ENCODE measurements around the gene TNIK. TPM values are rescaled to one million over a fixed set of nuclear protein-coding genes. Genes with fewer than 3 reads are reported as not detected.

The TNIK gene
- total RNA-seq, 1 experiment from 2014 or later: 22.4 TPM

DNA sequence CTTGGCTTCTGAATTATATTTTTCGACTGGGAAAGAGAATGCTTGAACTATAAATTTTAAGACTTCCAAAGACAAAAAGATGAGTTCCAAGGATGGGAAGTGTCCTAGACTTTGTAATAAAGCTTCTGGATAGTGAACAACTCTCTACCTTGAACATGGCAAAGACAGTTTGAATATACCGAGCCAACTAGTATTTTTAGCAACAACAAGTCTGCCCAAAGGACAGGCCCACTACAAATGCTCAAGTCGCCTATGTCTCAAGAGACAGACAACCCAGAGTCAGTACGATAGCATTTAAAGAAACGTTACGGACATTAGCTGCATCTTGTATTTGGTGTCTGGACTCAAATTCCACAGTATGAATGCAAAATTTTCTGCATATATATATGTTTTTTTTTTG lies 258.4 kb downstream of the TNIK start:
- H3K9me3 Mint-ChIP-seq (ENCODE audit: unreplicated experiment): no peaks in the 10 kb centered on the region
- no TSS peak for BruUV-seq (replicated peaks)
- Histone ChIP-seq H3K4me1 (no peaks in the 10 kb centered on the region), H3K9me3 (no peaks in the 10 kb centered on the region), H3K27me3 (replicated peaks; ENCODE audit: control insufficient read depth, insufficient read depth, low read length) (no peaks in the 10 kb centered on the region), H3K4me3 (ENCODE audit: low read depth, low read length) (no peak overlapping the region), H3K36me3 (ENCODE audit: control insufficient read depth, insufficient read depth, low read length) (no peaks in the 10 kb centered on the region)
- H3K4me3 Mint-ChIP-seq (ENCODE audit: unreplicated experiment): no peak overlapping the region
- peaks cover 4% of the 10 kb centered on the region for H3K4me1 Mint-ChIP-seq (ENCODE audit: low read depth, unreplicated experiment)
- ChIA-PET POLR2A (no interaction called here), CTCF (interaction anchor here (0.7 kb wide), 1 partner anchor 633 kb away, joined by 3 read pairs; no protein-coding TSS in a partner anchor)
- intact Hi-C loops (cut with micrococcal nuclease; ENCODE audit: unreplicated experiment): no loop called here
- H3K27me3 Mint-ChIP-seq (ENCODE audit: insufficient read depth, unreplicated experiment): no peaks in the 10 kb centered on the region
- no peak overlapping the region for H3K27ac Mint-ChIP-seq (ENCODE audit: unreplicated experiment)
- no peaks in the 10 kb centered on the region for H3K36me3 Mint-ChIP-seq (ENCODE audit: insufficient read depth, unreplicated experiment)
- no peak for DNase-seq
- TF ChIP-seq, protein P1, sequence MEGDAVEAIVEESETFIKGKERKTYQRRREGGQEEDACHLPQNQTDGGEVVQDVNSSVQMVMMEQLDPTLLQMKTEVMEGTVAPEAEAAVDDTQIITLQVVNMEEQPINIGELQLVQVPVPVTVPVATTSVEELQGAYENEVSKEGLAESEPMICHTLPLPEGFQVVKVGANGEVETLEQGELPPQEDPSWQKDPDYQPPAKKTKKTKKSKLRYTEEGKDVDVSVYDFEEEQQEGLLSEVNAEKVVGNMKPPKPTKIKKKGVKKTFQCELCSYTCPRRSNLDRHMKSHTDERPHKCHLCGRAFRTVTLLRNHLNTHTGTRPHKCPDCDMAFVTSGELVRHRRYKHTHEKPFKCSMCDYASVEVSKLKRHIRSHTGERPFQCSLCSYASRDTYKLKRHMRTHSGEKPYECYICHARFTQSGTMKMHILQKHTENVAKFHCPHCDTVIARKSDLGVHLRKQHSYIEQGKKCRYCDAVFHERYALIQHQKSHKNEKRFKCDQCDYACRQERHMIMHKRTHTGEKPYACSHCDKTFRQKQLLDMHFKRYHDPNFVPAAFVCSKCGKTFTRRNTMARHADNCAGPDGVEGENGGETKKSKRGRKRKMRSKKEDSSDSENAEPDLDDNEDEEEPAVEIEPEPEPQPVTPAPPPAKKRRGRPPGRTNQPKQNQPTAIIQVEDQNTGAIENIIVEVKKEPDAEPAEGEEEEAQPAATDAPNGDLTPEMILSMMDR (IDR thresholded peaks at IDR 0.05; ENCODE audit: insufficient read depth in 1 of 2, low read depth in 1 of 2, low read length in 1 of 2, severe bottlenecking in 1 of 2, unreplicated experiment in 1 of 2): no peak

DNA sequence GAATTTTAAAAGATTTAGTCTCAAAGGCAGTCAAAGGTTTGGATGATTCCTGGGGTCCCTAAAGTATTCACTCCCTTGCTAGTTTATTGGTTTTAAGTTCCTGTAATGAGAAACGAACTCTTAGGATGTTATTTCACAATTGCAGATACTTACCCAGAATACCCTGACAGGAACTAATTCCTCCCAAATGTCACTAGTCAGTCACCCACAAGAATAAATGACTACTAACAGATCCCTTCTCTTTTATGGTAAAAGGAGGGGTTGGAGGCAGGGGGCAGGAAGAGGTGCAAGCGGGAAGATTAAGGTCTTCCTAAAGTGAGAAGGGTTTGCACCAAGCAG lies 259.5 kb downstream of the TNIK start:
- intact Hi-C loops (cut with micrococcal nuclease; ENCODE audit: unreplicated experiment): no loop called here
- ChIA-PET CTCF (no interaction called here), POLR2A (no interaction called here)
- Mint-ChIP-seq H3K27me3 (ENCODE audit: insufficient read depth, unreplicated experiment) (no peaks in the 10 kb centered on the region), H3K27ac (ENCODE audit: unreplicated experiment) (no peak overlapping the region), H3K4me1 (ENCODE audit: low read depth, unreplicated experiment) (peaks cover 4% of the 10 kb centered on the region), H3K36me3 (ENCODE audit: insufficient read depth, unreplicated experiment) (no peaks in the 10 kb centered on the region), H3K9me3 (ENCODE audit: unreplicated experiment) (no peaks in the 10 kb centered on the region), H3K4me3 (ENCODE audit: unreplicated experiment) (no peak overlapping the region)
- Histone ChIP-seq H3K27me3 (replicated peaks; ENCODE audit: control insufficient read depth, insufficient read depth, low read length) (no peaks in the 10 kb centered on the region), H3K9me3 (no peaks in the 10 kb centered on the region), H3K4me1 (no peaks in the 10 kb centered on the region), H3K4me3 (ENCODE audit: low read depth, low read length) (no peak overlapping the region), H3K36me3 (ENCODE audit: control insufficient read depth, insufficient read depth, low read length) (no peaks in the 10 kb centered on the region)
- no peak for DNase-seq
- TF ChIP-seq, protein P1 (IDR thresholded peaks at IDR 0.05; ENCODE audit: insufficient read depth in 1 of 2, low read depth in 1 of 2, low read length in 1 of 2, severe bottlenecking in 1 of 2, unreplicated experiment in 1 of 2): no peak
- BruUV-seq (replicated peaks): no TSS peak

DNA sequence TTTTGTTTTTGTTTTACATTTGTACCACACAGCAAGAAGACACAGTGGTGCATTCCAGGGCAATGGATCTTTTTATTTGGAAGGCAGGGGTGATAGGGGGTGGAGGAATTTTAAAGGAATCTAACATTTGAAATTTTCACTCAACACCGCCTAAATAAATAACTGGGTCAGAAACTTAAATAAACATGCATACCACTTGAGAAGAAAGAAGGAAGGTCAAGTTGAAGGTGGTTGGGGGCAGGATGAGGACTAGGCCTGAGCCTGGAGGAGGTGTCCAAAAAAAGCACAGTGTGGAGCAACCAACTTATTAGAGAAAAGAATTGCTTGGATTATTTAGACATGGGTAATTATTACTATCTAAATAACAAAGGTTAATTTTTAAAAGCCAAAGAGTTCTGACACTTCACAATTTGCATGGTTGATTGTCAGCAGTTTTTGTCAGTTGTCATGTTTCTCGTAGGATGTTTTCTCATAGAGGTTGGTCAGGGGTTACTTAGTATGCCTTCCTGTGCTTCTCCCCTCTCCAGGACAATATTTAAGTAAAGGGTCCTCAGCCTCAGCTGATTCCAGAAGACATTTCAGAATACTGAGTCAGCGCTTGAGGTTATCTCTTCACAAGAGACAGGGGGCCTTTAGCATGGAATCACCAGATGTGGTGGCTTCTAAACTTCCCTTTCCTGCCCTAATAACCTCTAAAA lies 260.0 kb downstream of the TNIK start:
- intact Hi-C loops (cut with micrococcal nuclease; ENCODE audit: unreplicated experiment): no loop called here
- Histone ChIP-seq H3K4me1 (no peaks in the 10 kb centered on the region), H3K4me3 (ENCODE audit: low read depth, low read length) (no peak overlapping the region), H3K36me3 (ENCODE audit: control insufficient read depth, insufficient read depth, low read length) (no peaks in the 10 kb centered on the region), H3K27me3 (replicated peaks; ENCODE audit: control insufficient read depth, insufficient read depth, low read length) (no peaks in the 10 kb centered on the region), H3K9me3 (no peaks in the 10 kb centered on the region)
- no peaks in the 10 kb centered on the region for H3K36me3 Mint-ChIP-seq (ENCODE audit: insufficient read depth, unreplicated experiment)
- ChIA-PET POLR2A (no interaction called here), CTCF (no interaction called here)
- no peak overlapping the region for H3K4me3 Mint-ChIP-seq (ENCODE audit: unreplicated experiment)
- H3K27me3 Mint-ChIP-seq (ENCODE audit: insufficient read depth, unreplicated experiment): no peaks in the 10 kb centered on the region
- TF ChIP-seq, protein P1 (IDR thresholded peaks at IDR 0.05; ENCODE audit: insufficient read depth in 1 of 2, low read depth in 1 of 2, low read length in 1 of 2, severe bottlenecking in 1 of 2, unreplicated experiment in 1 of 2): no peak
- BruUV-seq (replicated peaks): no TSS peak
- H3K9me3 Mint-ChIP-seq (ENCODE audit: unreplicated experiment): no peaks in the 10 kb centered on the region
- no peak for DNase-seq
- H3K4me1 Mint-ChIP-seq (ENCODE audit: low read depth, unreplicated experiment): peaks cover 4% of the 10 kb centered on the region
- H3K27ac Mint-ChIP-seq (ENCODE audit: unreplicated experiment): no peak overlapping the region

All from Caco-2 (cell line).